SU-DHL-6 (cell line): ENCODE results near the gene ZC3H18.

Source experiments
- H2AFZ ChIP-seq: fragments of 200-600 bp; sonication (generic); 2 replicates; pipeline ENCODE4 v1.6.1; 2014; ENCODE audit warnings: low read depth, mild to moderate bottlenecking, moderate library complexity, mixed read lengths, antibody characterized with exemption, low read length; ENCODE audit not compliant: severe bottlenecking
- H3F3A ChIP-seq: fragments of 200-600 bp; shearing (Covaris generic); 2 replicates; pipeline ENCODE4 v1.6.0; 2016; ENCODE audit warnings: antibody characterized with exemption, mild to moderate bottlenecking; ENCODE audit not compliant: insufficient read depth
- H3K27ac ChIP-seq: fragments of 200-600 bp; sonication (generic); 2 replicates; pipeline ENCODE4 v1.5.1; 2016; ENCODE audit warnings: low read depth, mild to moderate bottlenecking, low read length, moderate library complexity, mixed read lengths
- H3K27me3 ChIP-seq: fragments of 200-600 bp; sonication (generic), shearing (Covaris generic); 2 replicates; pipeline ENCODE4 v1.6.0; 2014; ENCODE audit warnings: mild to moderate bottlenecking, low read length
- H3K36me3 ChIP-seq: fragments of 200-600 bp; sonication (generic); 2 replicates; pipeline ENCODE4 v1.6.1; 2014; ENCODE audit warnings: mild to moderate bottlenecking, low read length, mixed read lengths
- H3K4me2 ChIP-seq: fragments of 300-600, 200-600 bp; shearing (Covaris generic), sonication (generic); 2 replicates; pipeline ENCODE4 v1.6.0; 2014; ENCODE audit warnings: low read length, low read depth, mild to moderate bottlenecking; ENCODE audit not compliant: poor library complexity, severe bottlenecking
- H3K4me3 ChIP-seq: fragments of 200-600 bp; sonication (generic); 2 replicates; pipeline ENCODE4 v1.5.1; 2014; ENCODE audit warnings: antibody characterized with exemption, low read length, mild to moderate bottlenecking, mixed read lengths; ENCODE audit not compliant: insufficient read depth, poor library complexity, severe bottlenecking
- H3K79me2 ChIP-seq: fragments of 200-600 bp; sonication (generic); 2 replicates; pipeline ENCODE4 v1.6.1; 2014; ENCODE audit warnings: mild to moderate bottlenecking, low read length, moderate library complexity; ENCODE audit not compliant: insufficient read depth
- H3K9ac ChIP-seq: fragments of 200-600 bp; sonication (generic); 2 replicates; pipeline ENCODE4 v1.7.0; 2014; ENCODE audit warnings: mild to moderate bottlenecking, low read length
- H3K9me2 ChIP-seq: fragments of 200-600 bp; sonication (generic); replicated peaks from 2 replicates; pipeline ENCODE4 v1.6.1; 2014; ENCODE audit warnings: low read length; ENCODE audit not compliant: insufficient read depth
- H3K9me3 ChIP-seq: fragments of 200-600 bp; sonication (generic); 2 replicates; pipeline ENCODE4 v1.6.1; 2014; ENCODE audit warnings: low read length, mixed read lengths; ENCODE audit not compliant: insufficient read depth
- H4K20me1 ChIP-seq: fragments of 200-600 bp; sonication (generic); 2 replicates; pipeline ENCODE4 v1.6.1; 2014; ENCODE audit warnings: low read depth, mild to moderate bottlenecking, antibody characterized with exemption, low read length, moderate library complexity, mixed read lengths
- CTCF ChIP-seq: fragments of 200-600 bp; sonication (generic); IDR thresholded peaks from one replicate; pipeline ENCODE4 v1.5.1; 2017; ENCODE audit warnings: antibody characterized with exemption, mild to moderate bottlenecking, low read length, moderate library complexity; ENCODE audit not compliant: insufficient read depth, poor library complexity, severe bottlenecking
- EZH2phosphoT487 ChIP-seq: fragments of 200-600 bp; sonication (generic), shearing (Covaris generic); conservative IDR thresholded peaks from 2 replicates; pipeline ENCODE4 v1.6.1; 2018; ENCODE audit warnings: mild to moderate bottlenecking, antibody characterized with exemption, low read length, moderate library complexity, mixed read lengths

The ZC3H18 gene

DNA sequence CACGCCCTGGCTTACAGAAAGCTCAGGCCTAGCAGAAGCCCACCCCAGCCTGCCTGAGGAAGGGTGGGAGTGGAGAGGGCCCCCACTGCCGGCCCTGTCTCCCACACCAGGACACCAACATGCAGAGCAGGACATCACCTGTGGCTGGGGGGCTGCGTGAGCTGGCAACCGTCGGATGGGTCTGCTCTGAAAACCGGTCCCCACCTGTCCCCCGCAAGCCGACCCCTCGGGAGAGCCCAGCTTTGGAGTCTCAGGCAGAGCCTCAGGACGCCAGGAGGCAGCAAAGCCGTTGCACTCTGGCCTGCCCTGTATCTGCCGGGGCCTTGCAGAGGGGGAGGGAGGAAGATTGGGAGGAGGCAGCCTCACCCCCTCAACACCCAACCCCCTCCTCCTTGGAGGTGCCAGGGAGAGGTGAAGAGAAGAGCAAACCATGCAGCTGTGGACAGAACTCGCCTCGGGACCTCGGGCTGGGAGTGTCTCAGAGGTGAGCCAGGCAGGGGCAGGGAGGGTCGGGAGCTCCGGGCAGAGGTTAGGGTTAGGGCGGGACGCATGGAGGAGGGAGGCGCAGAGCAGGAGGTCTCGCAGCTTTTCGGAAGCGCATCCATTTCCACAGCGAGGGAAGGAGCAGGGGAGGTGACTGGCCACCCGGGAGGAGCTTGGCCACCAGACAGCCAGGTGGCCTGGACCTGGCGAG, 30.4 kb upstream of the ZC3H18 start:
- Histone ChIP-seq H3K9me2 (no peaks in the 10 kb centered on the region), H3K27ac (no peak overlapping the region), H3F3A (no peaks in the 10 kb centered on the region), H4K20me1 (no peaks in the 10 kb centered on the region), H3K9me3 (peaks cover 13% of the 10 kb centered on the region; the same call in 1 of the 2 replicates), H3K4me3 (no peak overlapping the region), H3K9ac (no peak overlapping the region), H3K27me3 (no peaks in the 10 kb centered on the region), H3K4me2 (no peak overlapping the region), H3K79me2 (no peaks in the 10 kb centered on the region), H3K36me3 (no peaks in the 10 kb centered on the region), H2AFZ (no peak overlapping the region)
- no peak for TF ChIP-seq CTCF
- no peak for TF ChIP-seq EZH2phosphoT487

DNA sequence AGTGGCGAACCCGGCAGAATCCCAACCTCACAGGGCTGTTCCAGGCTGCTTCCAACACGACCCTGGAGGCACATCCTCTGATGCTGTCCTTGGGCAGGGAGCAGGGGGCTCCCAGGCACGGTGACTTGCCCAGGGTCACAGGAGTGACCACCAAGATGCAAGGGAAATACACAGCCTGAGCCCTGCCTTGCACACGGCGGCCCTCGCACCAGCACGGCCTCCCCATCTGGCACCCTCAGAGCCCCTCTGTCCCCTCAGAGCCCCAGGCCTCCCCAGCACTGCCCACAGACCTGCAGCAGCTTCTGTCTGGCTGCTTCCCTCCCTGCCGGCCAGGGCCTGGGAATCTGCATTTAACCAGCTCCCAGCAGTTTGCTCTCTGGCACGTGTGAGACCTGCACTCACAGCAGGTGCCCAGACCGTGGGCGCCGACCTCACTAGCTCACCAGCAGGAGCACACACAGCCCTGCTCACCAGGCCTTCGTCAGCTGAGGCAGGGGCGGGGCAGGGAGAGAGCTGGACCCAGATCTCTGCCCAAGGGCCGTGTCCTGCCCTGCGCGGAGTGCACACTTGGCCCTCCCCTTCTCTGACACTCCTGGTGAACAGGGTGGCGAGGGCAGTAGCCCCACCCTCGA, 29.7 kb upstream of the ZC3H18 start:
- no peak overlapping the region for H3K4me3 ChIP-seq
- no peaks in the 10 kb centered on the region for H3F3A ChIP-seq
- H3K9me3 ChIP-seq: peaks cover 13% of the 10 kb centered on the region; the same call in 1 of the 2 replicates
- no peak overlapping the region for H3K4me2 ChIP-seq
- H3K36me3 ChIP-seq: no peaks in the 10 kb centered on the region
- H3K9ac ChIP-seq: no peak overlapping the region
- H3K27me3 ChIP-seq: no peaks in the 10 kb centered on the region
- no peaks in the 10 kb centered on the region for H3K9me2 ChIP-seq
- no peak overlapping the region for H3K27ac ChIP-seq
- no peaks in the 10 kb centered on the region for H4K20me1 ChIP-seq
- TF ChIP-seq EZH2phosphoT487: no peak
- TF ChIP-seq CTCF: no peak
- H2AFZ ChIP-seq: no peak overlapping the region
- no peaks in the 10 kb centered on the region for H3K79me2 ChIP-seq

DNA sequence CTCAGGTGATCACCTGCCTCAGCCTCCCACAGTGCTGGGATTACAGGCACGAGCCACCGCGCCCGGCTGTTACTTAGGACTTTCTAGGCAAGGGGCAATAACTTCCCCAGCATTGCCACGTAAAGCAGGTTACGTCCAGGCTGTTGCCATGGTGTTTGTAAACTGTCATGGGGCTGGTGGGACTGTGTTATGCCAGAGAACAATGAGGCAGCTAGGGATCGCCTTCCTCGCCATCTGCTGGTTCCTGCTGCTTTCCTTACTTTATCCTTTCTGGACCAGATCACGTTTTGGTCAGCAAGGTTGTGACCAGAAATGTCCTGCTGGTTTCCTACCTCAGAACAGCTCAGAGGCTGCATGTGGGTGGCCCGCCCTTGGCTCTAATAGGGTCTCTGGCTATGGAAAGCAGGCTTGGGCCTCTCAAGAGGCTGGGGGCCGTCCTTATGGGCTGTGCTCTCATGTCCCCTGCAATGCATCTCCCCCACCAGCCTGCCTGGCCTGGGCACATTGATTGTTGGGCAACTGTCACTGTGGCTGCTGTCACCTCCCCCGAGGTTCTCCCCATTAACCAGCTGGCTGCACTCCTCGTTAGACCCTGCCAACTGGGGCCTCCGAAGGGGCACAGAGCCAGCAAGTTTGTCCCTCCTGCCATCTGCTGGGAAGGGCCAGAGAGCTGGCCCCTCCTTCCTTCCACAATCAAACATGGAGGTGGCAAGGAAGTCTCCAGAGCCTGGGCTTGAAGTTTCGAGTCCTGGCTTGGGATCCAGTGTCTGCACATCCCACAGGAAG, 28.2 kb upstream of the ZC3H18 start:
- TF ChIP-seq CTCF (no peak), EZH2phosphoT487 (no peak)
- Histone ChIP-seq H3K9ac (no peak overlapping the region), H3K79me2 (no peaks in the 10 kb centered on the region), H3K9me3 (peaks cover 13% of the 10 kb centered on the region; the same call in 1 of the 2 replicates), H3K27me3 (no peaks in the 10 kb centered on the region), H3K4me3 (no peak overlapping the region), H3K36me3 (no peaks in the 10 kb centered on the region), H2AFZ (no peak overlapping the region), H3K4me2 (no peak overlapping the region), H4K20me1 (no peaks in the 10 kb centered on the region), H3F3A (no peaks in the 10 kb centered on the region), H3K27ac (no peak overlapping the region), H3K9me2 (no peaks in the 10 kb centered on the region)
